C4-2B (cell line): ENCODE data around the gene PDE4B.

Experiments
- ZFX ChIP-seq: fragments of 450-650 bp; IDR thresholded peaks from 2 replicates; pipeline ENCODE4 v1.6.1; 2017
- TF ChIP-seq, protein P1 (sequence below): fragments of 450-650 bp; conservative IDR thresholded peaks from 2 replicates; pipeline ENCODE4 v1.5.1; 2017; ENCODE audit warnings: mild to moderate bottlenecking

DNA sequence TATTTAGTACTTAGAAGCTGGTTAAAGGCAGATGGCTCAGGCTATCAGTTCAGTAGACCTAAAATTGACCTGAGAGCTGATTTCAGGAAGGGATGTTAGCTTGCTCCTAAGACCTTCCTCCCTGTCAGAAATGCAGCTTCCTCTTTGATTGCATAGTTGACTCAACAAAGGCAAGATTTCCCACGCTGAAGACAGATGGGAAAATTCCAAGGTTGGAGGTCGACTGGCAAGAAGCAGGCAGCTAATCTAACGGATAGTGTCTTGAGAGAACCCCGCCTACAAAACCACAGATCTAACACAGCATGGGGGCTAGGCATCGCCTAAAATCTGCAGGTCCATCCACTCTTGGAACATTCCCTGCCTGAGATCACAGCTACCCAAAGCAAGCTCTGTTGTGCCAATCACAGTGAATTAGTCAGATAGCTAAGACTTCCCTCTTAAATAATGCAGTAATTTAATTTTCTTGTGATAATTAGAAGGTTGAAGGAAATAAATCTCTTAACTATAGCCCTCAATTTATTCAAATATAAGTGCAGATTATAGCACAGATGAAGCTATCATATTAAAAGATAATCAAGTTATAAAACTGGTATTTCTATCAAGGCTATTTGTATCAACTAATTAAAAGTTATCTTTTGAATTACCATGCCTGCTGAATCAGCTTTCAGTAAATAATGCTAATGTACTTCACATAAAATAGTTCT is 383.5 kb downstream of the PDE4B start:
- TF ChIP-seq, protein P1, sequence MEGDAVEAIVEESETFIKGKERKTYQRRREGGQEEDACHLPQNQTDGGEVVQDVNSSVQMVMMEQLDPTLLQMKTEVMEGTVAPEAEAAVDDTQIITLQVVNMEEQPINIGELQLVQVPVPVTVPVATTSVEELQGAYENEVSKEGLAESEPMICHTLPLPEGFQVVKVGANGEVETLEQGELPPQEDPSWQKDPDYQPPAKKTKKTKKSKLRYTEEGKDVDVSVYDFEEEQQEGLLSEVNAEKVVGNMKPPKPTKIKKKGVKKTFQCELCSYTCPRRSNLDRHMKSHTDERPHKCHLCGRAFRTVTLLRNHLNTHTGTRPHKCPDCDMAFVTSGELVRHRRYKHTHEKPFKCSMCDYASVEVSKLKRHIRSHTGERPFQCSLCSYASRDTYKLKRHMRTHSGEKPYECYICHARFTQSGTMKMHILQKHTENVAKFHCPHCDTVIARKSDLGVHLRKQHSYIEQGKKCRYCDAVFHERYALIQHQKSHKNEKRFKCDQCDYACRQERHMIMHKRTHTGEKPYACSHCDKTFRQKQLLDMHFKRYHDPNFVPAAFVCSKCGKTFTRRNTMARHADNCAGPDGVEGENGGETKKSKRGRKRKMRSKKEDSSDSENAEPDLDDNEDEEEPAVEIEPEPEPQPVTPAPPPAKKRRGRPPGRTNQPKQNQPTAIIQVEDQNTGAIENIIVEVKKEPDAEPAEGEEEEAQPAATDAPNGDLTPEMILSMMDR = no peak
- TF ChIP-seq ZFX = no peak
